ENCODE data around the gene GRIK4.

The GRIK4 gene

GRCh38 chr11:120509346-120510053, 2.0 kb upstream of the GRIK4 start:
- no peak overlapping the region for H3K4me3 ChIP-seq (ENCODE audit: low read depth, low read length)
- DNase-seq (ENCODE audit: low read depth) = no peak
- no peak for TF ChIP-seq CTCF (IDR thresholded peaks at IDR 0.05; ENCODE audit: insufficient read depth, low read depth, low read length, missing control alignments)

GRCh38 chr11:120510406-120511115, 987 bp upstream of the GRIK4 start:
- DNase-seq (ENCODE audit: low read depth) = no peak
- TF ChIP-seq CTCF (IDR thresholded peaks at IDR 0.05; ENCODE audit: insufficient read depth, low read depth, low read length, missing control alignments) = no peak
- H3K4me3 ChIP-seq (ENCODE audit: low read depth, low read length) = no peak overlapping the region

- no peak overlapping the region for H3K4me3 ChIP-seq (ENCODE audit: low read depth, low read length)
- DNase-seq (ENCODE audit: low read depth) = no peak
- TF ChIP-seq CTCF (IDR thresholded peaks at IDR 0.05; ENCODE audit: insufficient read depth, low read depth, low read length, missing control alignments) = no peak
These were observed 531 bp downstream of the GRIK4 start for GRCh38 chr11:120511820-120512738.

GRCh38 chr11:120512739-120513435, 1.3 kb downstream of the GRIK4 start:
- no peak for TF ChIP-seq CTCF (IDR thresholded peaks at IDR 0.05; ENCODE audit: insufficient read depth, low read depth, low read length, missing control alignments)
- DNase-seq (ENCODE audit: low read depth) = no peak
- H3K4me3 ChIP-seq (ENCODE audit: low read depth, low read length) = no peak overlapping the region

- no peak for TF ChIP-seq CTCF (IDR thresholded peaks at IDR 0.05; ENCODE audit: insufficient read depth, low read depth, low read length, missing control alignments)
- DNase-seq (ENCODE audit: low read depth) = no peak
- H3K4me3 ChIP-seq (ENCODE audit: low read depth, low read length) = no peak overlapping the region
These were observed 2.1 kb downstream of the GRIK4 start for GRCh38 chr11:120513436-120514315.

All from GM12865 (cell line).